ENCODE data around the gene ARSG.
"Not testable (repeated sequence)": the region's sequence is repeated elsewhere in the genome, so short reads cannot be mapped to it uniquely, and the experiment has no call there.

The ARSG gene

DNA sequence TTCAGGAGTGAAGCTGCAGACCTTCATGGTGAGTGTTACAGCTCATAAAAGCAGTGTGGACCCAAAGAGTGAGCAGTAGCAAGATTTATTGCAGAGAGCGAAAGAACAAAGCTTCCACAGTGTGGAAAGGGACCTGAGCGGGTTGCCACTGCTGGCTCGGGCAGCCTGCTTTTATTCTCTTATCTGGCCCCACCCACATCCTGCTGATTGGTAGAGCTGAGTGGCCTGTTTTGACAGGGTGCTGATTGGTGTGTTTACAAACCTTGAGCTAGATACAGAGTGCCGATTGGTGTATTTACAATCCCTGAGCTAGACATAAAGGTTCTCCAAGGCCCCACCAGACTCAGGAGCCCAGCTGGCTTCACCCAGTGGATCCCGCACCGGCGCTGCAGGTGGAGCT, 17.2 kb downstream of the ARSG start:
- DNase-seq: not testable (repeated sequence)

DNA sequence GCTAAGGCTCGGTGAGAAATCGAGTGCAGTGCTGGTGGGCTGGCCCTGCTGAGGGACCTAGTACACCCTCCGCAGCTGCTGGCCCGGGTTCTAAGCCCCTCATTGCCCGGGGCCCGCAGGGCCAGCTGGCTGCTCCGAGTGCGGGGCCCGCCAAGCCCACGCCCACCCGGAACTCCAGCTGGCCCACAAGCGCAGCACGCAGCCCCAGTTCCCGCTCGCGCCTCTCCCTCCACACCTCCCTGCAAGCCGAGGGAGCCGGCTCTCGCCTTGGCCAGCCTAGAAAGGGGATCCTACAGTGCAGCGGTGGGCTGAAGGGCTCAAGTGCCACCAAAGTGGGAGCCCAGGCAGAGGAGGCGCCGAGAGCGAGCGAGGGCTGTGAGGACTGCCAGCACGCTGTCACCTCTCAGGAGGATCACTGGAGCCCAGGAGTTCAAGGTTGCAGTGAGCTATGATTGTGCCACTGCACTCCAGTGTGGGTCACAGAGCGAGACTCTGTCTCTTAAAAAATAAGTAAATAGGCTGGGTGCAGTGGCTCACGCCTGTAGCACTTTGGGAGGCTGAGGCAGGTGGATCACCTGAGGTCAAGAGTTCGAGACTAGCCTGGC, 17.9 kb downstream of the ARSG start:
- not testable (repeated sequence) for DNase-seq

DNA sequence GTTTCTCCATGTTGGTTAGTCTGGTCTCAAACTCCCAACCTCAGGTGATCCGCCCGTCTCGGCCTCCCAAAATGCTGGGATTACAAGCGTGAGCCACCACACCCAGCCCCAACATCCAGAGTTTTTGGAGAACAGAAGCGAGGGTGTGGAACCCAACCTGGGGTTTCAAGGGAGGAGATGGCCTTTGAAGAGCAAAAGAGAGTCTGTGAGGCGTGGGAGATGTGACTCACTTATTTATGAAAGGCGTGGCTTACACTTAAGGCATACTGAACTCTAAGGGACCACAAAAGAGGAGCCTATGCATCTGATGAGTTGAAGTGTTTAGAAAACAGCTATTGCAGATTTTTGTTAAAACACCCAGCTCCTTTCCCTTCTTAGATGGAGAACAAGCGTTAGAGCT, 18.9 kb downstream of the ARSG start:
- no peak for DNase-seq

DNA sequence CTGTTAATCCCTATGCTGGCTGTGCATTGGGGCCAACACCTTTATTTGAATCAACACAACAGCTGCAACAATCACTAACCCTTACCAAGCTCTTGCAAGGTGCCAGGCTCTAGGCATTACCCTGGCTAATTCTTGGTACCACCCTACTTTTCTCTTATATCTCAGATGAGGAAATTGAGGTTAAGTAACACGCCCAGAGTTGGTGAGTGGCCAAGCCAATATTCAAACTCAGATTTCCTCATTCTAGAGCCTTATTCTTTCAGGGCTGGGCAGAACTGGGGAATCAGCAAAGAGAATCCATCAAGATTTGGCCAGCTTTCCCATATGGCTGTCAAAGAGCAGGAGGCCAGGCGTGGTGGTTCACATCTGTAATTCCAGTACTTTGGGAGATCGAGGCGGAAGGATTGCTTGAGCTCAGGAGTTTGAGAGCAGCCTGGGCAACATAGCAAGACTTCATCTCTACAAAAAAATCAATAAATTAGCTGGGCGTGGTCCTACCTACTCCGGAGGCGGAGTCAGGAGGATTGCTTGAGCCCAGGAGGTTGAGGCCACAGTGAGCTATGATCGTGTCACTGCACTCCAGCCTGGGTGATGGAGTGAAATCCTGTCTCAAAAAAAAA, 23.7 kb downstream of the ARSG start:
- no peak for DNase-seq

DNA sequence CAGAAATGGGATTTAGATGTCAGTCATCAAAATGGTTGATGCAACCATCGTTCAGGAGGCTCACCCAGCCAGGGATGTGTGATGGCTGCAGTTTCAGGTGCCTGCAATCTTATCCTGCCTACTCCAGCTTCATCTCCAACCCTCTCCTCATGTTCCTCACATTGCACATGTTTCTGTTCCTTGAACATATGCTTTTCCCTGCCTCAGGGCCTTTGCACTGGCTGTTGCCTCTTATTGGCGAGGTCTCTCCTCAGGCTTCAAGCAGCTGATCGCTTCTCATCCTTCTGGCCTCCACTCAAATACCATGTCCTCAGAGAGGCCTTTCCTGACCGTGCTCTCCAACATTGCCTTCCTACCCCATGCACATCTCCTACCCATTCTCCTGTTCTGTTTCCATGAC, 24.6 kb downstream of the ARSG start:
- no peak for DNase-seq

DNA sequence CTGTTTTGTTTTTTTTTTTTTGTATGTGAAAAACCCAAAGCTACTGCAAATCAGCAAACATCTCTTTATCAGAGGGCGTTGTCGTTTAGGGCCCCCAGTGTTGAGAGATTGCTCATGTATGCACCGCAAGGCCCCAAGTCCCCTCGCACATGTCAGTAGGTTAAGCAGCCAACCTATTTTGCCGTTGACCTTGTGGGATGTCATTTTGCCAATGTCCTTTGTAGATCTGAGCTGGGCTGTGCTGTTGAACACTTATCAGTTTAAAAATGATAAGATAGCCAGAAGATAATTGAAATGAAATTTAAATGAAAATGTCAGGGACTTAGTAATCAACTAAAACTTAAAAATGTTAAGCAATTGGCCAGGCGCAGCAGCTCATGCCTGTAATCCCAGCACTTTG, 26.2 kb downstream of the ARSG start:
- no peak for DNase-seq

DNA sequence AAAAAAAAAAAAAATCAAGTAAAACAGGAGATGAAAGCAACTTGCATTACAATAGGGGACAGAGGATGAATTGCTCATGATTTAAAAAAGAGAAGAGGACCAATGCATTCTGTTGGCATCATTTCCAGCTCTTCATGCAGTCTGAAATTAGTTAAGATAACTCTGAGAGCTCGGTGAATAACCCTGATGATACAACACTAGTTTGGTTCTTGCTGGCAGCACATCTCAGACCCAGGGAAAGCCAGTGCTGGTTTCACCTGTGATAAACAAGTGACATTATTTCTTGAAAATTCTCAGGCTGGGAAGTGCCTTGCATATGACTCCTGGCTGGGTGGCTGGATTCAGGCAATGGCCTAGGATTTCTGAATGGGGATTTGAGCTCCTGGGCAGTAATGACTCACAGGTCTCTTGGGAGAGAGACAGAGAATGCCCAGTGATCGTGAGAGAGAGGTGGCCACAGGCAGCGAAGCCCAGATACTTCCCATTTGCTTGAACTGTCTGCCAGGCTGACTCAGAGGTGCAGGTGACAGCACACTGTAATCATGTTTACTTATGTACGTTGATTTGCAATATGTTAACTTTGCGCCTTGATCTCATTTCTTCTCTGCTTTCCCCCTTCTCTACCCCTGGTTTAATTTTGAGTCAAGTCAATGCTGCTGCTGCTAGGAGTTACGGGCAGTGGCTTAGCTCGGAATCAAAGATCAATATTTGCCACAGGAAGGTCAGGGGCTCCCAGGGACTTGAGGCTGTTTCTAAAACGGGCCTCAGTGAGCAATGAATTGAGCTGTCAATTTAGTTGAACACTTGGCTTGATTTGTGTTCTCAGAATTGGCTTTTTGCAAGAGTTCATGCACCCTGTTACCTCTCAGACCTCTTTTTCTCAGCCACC, 27.1 kb downstream of the ARSG start:
- no peak for DNase-seq

DNA sequence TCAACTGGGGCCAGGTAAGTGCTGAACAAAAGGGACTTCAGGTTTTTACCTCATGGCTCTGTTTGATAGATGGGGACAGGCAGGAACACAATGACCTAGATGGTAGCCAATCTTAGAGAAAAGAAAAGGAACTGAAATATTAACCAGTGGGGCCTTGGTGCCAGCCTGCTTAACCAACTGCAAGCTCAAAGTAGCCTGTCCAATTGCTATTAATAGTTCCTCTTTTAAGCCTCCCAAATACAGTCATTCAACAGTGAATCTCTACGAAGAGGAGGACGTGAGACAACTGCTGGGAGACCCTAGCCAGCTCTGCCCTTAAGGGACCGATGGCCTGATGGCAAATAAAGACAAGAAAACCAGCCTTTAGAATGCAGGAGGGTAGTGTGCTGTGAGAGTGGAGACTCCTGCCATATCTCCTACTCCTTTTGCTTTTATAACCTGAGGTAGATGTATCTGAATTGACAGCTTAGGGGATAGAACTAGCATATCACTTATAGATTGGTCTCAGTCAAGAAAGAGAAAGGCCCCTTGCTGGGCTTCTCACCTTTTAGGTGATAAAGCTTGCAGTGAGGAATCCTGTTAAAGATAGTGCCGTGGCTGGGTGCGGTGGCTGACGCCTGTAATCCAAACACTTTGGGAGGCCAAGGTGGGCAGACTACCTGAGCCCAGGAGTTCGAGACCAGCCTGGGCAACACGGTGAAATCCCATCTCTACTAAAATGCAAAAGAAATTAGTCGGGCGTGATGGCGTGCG, 28.3 kb downstream of the ARSG start:
- no peak for DNase-seq

DNA sequence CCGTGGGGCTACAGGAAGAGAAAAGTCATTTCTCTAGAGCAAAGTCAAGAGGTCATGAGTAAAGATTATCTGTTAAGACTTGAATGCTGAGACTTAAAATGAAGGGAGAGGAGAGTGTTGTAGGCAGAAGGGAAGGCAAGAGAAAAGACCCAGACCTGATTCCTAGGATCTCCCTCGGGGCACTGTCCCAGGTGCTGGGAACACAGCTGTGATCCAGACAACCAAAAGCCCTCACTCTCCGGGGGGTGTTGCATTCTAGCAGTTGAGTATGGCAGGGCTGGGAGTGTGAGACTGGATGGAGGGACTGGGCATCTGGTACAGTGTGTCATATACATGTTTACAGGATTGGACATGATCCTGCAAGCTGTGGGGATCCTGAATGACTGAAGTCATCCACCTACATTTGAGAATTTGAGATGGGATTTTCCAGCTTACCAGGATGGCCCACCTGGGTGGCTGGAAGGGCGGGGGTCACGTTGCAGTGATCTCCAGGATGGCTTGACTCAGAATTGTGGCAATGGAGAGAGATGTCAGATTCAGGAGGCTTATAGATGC, 29.1 kb downstream of the ARSG start:
- no peak for DNase-seq

DNA sequence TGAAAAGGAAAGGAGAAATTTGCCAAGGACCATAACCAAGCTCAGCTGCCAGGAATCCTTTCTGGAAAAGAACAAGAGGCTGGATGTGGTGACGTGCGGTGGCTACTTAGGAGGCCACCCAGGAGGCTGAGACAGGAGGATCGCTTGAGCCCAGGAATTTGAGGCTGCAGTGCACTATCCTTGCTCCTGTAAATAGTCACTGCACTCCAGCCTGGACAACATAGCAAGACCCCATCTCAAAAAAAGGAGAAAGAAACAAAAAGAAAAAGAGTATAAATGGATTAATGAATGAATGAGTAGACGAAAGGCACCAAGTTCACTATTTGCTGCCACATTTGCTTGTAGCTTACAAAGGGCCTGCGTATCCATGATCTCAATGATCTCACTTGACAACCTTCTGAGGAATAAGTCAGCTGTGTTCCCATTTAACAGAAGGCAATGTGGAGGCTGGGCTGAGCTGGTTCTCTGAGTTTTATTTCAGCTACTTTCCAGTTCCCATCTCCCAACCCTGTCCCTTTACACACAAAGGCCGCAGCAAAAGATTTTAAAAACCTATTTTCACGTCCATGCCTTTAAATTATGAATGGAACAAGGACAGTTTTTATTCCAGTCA, 29.8 kb downstream of the ARSG start:
- no peak for DNase-seq

DNA sequence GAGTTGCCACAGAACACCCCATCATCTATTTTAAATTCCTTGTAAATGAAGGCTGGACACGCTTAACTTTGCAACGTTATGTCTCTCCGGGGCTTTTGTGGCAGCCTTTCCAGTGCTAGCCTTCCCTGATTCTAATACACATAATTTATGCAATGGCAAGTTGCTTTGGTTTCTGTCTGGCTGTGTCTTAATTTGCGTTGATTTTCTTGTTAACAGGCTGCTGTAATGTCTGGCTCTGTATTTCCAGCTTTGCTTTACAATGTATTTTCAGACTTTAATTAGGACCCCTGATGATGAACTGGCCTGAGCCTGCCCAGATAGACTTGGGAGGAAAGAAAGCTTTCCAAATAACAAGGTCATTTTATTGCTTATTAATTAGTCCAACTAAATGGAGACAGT, 30.3 kb downstream of the ARSG start:
- DNase-seq: no peak

DNA sequence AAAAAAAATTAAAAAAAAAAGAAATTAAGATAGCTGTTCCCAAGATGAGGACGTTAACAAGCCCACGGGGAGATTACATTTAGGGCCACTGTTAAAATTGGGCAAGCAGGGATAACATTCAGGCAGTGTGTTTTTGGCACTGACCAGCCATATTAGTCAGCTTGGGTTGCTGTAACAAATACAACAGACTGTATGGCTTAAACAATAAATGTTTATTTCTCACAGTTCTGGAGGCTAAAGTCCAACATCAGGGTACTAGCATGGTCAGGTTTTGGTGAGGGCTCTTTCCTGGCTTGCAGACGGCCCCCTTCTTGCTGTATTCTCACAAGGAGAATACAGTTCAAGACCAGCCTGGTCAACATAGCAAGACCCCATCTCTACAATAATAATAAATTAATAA, 31.3 kb downstream of the ARSG start:
- DNase-seq: no peak

DNA sequence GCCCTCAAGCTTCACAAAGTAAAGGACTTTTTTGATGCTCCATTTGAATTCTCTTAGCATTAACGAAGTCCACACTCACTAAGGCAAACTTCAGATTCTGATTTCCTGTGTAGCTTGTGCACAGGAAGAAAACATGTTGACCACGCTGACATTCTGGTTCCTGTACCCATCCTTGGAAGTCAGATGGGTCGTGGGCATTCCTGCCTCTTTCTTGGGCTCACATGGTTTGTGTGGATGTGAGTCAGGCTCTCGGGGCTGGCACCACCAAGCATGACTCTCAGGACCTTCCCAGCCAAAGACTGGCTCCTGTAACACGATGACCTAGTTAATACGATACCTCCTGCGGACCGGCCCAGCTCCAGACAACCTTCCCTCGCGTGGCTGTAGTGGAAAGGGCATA, 32.8 kb downstream of the ARSG start:
- DNase-seq: no peak

DNA sequence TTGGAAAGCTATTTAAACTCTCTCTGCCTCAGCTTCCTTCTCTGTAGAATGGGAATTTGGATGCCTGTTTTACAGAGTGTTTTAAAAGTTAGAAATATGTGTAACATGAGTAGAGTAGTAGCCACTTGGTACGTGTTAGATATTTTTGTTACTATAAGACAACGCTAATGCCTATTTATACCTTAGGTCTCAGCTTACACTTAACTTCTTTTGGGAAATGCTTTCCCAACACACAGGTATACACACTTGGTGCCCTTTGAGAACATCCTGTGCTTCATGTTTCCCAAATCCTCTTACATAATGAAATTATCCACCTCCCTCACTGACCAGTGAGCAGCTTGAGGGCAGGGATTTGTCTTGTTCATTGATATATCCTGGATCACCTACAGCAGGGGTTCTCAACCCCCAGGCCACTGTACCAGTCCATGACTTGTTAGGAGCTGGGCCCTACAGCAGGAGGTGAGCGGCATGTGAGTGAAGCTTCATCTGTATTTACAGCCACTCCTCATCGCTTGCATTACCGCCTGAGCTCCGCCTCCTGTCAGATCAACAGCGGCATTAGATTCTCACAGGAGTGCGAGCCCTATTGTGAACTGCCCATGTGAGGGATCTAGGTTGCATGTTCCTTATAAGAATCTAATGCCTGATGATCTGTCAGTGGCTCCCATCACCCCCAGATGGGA, 33.5 kb downstream of the ARSG start:
- no peak for DNase-seq

DNA sequence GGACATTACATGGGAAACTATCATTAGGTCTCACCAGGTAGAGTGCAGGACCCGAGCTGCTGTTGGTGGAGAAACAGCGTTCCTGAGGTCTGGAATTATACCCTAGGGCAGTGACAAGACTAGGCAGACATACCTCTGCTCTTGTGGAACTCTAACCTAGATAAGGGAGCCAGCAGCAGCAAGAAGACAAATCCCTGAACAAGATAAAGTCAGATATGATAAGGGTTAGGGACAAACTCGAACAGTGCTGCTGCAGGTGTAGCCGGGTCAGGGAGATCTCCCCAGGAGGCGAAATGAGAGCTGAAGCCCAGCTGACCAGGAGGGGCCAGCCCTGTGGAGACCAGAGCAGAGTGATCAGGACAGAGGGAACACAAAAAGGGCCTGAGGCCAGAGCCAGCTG, 34.7 kb downstream of the ARSG start:
- no peak for DNase-seq

DNA sequence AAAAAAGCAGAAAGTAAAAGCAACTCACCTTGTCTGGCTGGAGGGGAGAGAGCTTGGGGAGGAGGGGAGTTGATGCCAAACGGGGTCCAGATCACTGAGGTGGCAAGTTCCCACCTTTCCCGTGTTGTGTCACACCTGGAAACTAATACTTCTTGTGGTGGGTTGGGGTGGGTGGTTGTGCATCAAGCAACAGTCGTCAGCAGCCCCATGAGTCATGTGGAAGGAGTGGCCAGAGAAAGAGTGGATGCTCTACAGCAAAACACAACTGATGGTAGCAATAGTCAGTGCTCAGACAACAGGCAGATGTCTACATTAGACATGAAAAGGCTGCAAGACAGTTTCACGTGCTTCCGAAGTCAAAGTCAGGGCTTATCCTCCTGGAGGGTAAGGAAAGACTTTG, 35.4 kb downstream of the ARSG start:
- no peak for DNase-seq

DNA sequence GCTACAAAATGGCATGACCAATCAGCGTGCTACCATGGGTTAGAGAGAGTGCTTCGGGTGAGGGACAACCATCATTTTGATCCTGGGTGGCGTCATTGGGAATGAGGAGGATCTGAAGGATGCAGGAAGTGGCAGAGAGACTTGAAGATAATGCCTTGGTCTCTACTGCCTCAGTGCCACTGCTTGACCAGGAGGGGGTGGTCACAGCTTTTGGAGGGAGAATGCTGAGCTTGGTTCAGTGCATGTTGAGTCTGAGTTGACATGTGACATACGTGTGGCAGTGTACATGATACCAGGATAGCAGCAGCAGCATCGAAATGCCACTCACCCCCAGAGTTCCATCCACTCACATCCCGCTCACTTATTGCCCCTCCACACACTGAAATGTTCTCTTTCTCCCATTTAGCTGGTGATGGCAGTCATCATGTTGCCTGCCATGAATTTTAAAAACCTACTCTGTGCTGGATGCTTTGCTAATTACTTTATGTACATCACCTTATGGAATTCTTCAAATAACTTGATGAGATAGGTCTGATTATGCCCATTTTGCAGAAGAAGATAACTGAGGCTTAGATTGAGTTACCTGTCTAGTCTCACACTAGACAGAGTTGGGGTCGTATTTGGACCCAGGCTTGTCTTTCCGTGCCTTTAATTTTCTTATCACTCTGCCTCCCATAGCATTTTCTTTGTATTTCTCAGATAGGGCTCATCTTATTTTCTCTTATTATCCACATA, 36.7 kb downstream of the ARSG start:
- DNase-seq: no peak

DNA sequence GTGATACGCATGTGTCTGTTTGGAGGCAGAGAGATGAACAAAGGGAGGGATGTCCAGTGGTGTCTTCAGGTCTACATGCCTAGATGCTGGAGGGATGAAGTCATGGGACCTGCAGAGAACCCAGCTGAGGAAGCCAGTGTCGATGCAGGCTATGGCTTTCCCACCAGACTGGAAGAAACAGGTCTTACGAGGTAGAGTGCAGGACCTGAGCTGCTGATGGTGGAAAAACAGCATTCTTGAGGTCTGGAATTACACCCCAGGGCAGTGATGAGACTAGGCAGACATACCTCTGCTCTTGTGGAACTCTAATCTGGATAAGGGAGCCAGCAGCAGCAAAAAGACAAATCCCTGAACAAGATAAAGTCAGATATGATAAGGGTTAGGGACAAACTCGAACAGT, 37.4 kb downstream of the ARSG start:
- DNase-seq: no peak

DNA sequence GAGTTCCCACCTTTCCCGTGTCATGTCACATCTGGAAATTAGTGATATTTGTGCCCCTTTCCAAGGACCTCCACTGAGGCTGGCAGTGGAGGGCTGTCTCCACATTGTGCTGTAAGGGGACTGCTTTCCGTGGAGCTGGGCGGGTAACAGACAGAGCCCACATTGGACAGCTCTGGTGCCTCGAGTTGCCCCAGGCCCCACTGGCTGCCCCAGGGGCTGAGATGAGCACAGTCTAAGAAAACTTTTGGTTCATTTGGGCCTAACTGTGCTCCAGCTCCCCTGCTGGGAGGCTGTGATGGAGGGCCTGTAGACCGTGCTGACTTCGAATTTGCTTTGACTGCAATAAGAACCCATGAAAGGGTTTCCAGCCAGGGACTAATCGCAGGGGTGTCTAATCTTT, 38.0 kb downstream of the ARSG start:
- no peak for DNase-seq

DNA sequence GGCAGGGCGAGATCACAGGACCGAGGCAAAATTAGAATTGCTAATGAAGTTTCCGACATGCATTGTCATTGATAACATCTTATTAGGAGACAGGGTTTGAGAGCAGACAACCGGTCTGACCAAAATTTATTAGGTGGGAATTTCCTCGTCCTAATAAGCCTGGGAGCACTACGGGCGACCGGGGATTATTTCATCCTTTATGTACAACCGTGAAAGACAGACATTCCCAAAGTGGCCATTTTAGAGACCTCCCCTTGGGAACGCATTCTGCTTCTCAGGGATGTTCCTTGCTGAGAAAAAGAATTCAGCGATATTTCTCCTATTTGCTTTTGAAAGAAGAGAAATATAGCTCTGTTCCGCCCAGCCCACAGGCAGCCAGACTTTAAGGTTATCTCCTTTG, 40.6 kb downstream of the ARSG start:
- not testable (repeated sequence) for DNase-seq

DNA sequence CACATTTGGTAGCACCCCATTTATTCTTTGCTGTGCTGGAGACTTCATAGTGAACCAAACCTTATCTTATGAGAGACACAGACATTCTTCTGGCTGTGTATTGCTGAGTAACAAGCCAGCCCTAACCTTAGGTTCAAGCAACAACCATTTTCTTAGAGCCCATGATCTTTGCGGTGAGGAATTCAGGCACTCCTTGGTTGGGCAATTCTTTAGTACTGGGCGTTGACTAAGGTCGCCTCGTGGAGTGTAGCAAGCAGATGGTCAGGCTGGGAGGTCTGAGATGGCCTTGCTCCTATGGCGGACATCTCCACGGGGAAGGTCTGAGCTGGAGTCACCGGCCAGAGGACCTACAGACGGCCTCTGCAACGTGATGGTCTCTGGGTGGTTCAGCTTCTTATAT, 43.1 kb downstream of the ARSG start:
- no peak for DNase-seq
